Mesendoderm (in vitro differentiated cells): Measurements from ENCODE around the gene FAM151B.

ENCODE experiments used
- DNase-seq: peaks from one replicate; pipeline ENCODE4 v3.0.0; 2013
- H2AK5ac ChIP-seq: 2 replicates; pipeline ENCODE4 v1.6.1; 2013; ENCODE audit warnings: low read length, inconsistent platforms
- H2BK120ac ChIP-seq: 2 replicates; pipeline ENCODE4 v1.6.1; 2013; ENCODE audit warnings: low read depth, mild to moderate bottlenecking, low read length, moderate library complexity, mixed read lengths
- H2BK15ac ChIP-seq: replicated peaks from 2 replicates; pipeline ENCODE4 v1.6.1; 2013; ENCODE audit warnings: low read depth, mild to moderate bottlenecking, moderate library complexity
- H2BK5ac ChIP-seq: 2 replicates; pipeline ENCODE4 v1.6.1; 2013; ENCODE audit warnings: low read length, inconsistent platforms
- H3K18ac ChIP-seq: 2 replicates; pipeline ENCODE4 v1.6.1; 2013; ENCODE audit warnings: mild to moderate bottlenecking, low read length, mixed read lengths
- H3K23ac ChIP-seq: one replicate; pipeline ENCODE4 v1.6.1; 2013; ENCODE audit warnings: low read length
- H3K27ac ChIP-seq: 2 replicates; pipeline ENCODE4 v1.5.1; 2013; ENCODE audit warnings: low read depth, mild to moderate bottlenecking, inconsistent platforms, low read length, moderate library complexity
- H3K27me3 ChIP-seq: 2 replicates; pipeline ENCODE4 v1.6.1; 2013; ENCODE audit warnings: low read length, control low read depth, mild to moderate bottlenecking, inconsistent platforms; ENCODE audit not compliant: insufficient read depth, poor library complexity
- H3K36me3 ChIP-seq: 2 replicates; pipeline ENCODE4 v1.6.1; 2013; ENCODE audit warnings: low read length, inconsistent platforms; ENCODE audit not compliant: control insufficient read depth, insufficient read depth
- H3K4ac ChIP-seq: one replicate; pipeline ENCODE4 v1.6.1; 2013; ENCODE audit warnings: low read depth, mild to moderate bottlenecking, low read length, moderate library complexity
- H3K4me1 ChIP-seq: 2 replicates; pipeline ENCODE4 v1.6.1; 2013; ENCODE audit warnings: low read depth, low read length, inconsistent platforms; ENCODE audit not compliant: control insufficient read depth
- H3K4me2 ChIP-seq: 2 replicates; pipeline ENCODE4 v1.6.1; 2013; ENCODE audit warnings: low read length
- H3K4me3 ChIP-seq: 2 replicates; pipeline ENCODE4 v1.5.1; 2013; ENCODE audit warnings: mild to moderate bottlenecking, low read length
- H3K56ac ChIP-seq: one replicate; pipeline ENCODE4 v1.6.1; 2013; ENCODE audit warnings: low read length
- H3K79me1 ChIP-seq: 2 replicates; pipeline ENCODE4 v1.6.1; 2013; ENCODE audit warnings: low read length, inconsistent platforms
- H3K79me2 ChIP-seq: 2 replicates; pipeline ENCODE4 v1.6.1; 2013; ENCODE audit warnings: mild to moderate bottlenecking, low read length; ENCODE audit not compliant: control insufficient read depth, insufficient read depth
- H3K9ac ChIP-seq: 2 replicates; pipeline ENCODE4 v1.6.1; 2013; ENCODE audit warnings: low read length, inconsistent platforms
- H4K5ac ChIP-seq: one replicate; pipeline ENCODE4 v1.6.1; 2013; ENCODE audit warnings: low read length
- H4K8ac ChIP-seq: one replicate; pipeline ENCODE4 v1.6.1; 2013; ENCODE audit warnings: low read depth, mild to moderate bottlenecking, control low read depth, low read length, moderate library complexity
- WGBS: extraction: QIAGEN DNeasy Blood & Tissue Kit; methylation state at CpG from one replicate; pipeline ENCODE4 v1.1.7; 2013; ENCODE audit warnings: low lambda C conversion rate, missing lambda C conversion rate; ENCODE audit not compliant: insufficient coverage; ENCODE audit errors: extremely low coverage; 5-methylcytosine and 5-hydroxymethylcytosine counted together

Gene FAM151B

DNA sequence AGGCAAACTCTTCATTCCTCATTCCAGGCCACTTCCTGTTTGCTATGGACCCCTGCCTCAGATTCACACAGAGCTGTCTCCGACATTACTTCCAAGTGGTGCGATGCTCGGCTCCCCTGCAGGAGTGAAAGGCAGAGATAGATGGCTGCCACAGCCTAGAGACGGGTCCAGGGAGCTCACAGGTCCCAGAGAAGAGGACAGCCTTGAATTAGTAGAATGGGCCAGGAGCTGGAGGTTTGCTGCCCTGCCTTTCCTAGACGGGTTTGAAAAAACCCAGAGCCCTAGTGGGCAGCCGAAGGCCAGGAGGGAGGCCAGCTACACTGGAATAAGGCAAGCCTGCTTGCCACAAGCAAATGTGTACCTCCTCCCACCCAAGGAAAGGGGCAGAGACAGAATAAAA lies 80.4 kb downstream of the FAM151B start:
- H3K36me3 ChIP-seq, result no peaks in the 10 kb centered on the region
- H3K18ac ChIP-seq, result no peak overlapping the region
- no peaks in the 10 kb centered on the region for H3K79me2 ChIP-seq
- H2BK15ac ChIP-seq, result no peak overlapping the region
- no peak overlapping the region for H3K27ac ChIP-seq
- no peak overlapping the region for H2AK5ac ChIP-seq
- no peak overlapping the region for H3K4me3 ChIP-seq
- no peaks in the 10 kb centered on the region for H3K4me1 ChIP-seq
- H3K9ac ChIP-seq, result no peak overlapping the region
- no peak overlapping the region for H4K5ac ChIP-seq
- H3K4me2 ChIP-seq, result no peak overlapping the region
- no peak overlapping the region for H3K4ac ChIP-seq
- H3K27me3 ChIP-seq, result peaks cover 19% of the 10 kb centered on the region
- DNase-seq, result no peak
- H3K79me1 ChIP-seq, result no peaks in the 10 kb centered on the region
- H2BK5ac ChIP-seq, result no peak overlapping the region
- H4K8ac ChIP-seq, result no peak overlapping the region
- H2BK120ac ChIP-seq, result no peak overlapping the region
- no peak overlapping the region for H3K23ac ChIP-seq
- no CpG with 5 or more reads among the region's 6 CpGs for WGBS
- no peak overlapping the region for H3K56ac ChIP-seq

- Histone ChIP-seq H3K4me2 (peak overlapping the region; percentile 64), H3K4ac (no peak overlapping the region), H4K8ac (no peak overlapping the region), H3K36me3 (no peaks in the 10 kb centered on the region), H3K23ac (no peak overlapping the region), H2AK5ac (no peak overlapping the region), H3K18ac (no peak overlapping the region), H4K5ac (no peak overlapping the region), H3K27ac (no peak overlapping the region), H3K9ac (peak overlapping the region; percentile 51), H3K27me3 (peaks cover 19% of the 10 kb centered on the region), H2BK5ac (no peak overlapping the region), H3K4me3 (no peak overlapping the region), H2BK120ac (no peak overlapping the region), H3K4me1 (no peaks in the 10 kb centered on the region), H3K56ac (peak overlapping the region; percentile 75), H3K79me2 (no peaks in the 10 kb centered on the region), H2BK15ac (no peak overlapping the region), H3K79me1 (no peaks in the 10 kb centered on the region)
- WGBS, result no CpG with 5 or more reads among the region's 89 CpGs
- DNase-seq, result peak; percentile 22
These were observed 81.4 kb downstream of the FAM151B start for GRCh38 chr5:80569086-80569960.

- H3K27ac ChIP-seq, result no peak within 1 kb of the TSS
- H3K18ac ChIP-seq, result no peak within 1 kb of the TSS
- H3K4me2 ChIP-seq, result peak within 1 kb of the TSS; percentile 64
- H3K9ac ChIP-seq, result peak within 1 kb of the TSS; percentile 51
- H3K56ac ChIP-seq, result peak within 1 kb of the TSS; percentile 75
- H3K4ac ChIP-seq, result no peak within 1 kb of the TSS
- H2BK15ac ChIP-seq, result no peak within 1 kb of the TSS
- H3K36me3 ChIP-seq, result no peaks in the 10 kb centered on the region
- no peak within 1 kb of the TSS for H4K8ac ChIP-seq
- no peak within 1 kb of the TSS for H3K4me3 ChIP-seq
- no peak within 1 kb of the TSS for H2BK120ac ChIP-seq
- H2AK5ac ChIP-seq, result no peak within 1 kb of the TSS
- H2BK5ac ChIP-seq, result no peak within 1 kb of the TSS
- H3K79me1 ChIP-seq, result no peaks in the 10 kb centered on the region
- H3K4me1 ChIP-seq, result no peaks in the 10 kb centered on the region
- no peak within 1 kb of the TSS for H4K5ac ChIP-seq
- no peaks in the 10 kb centered on the region for H3K79me2 ChIP-seq
- peak; percentile 76 for DNase-seq
- WGBS, result no CpG with 5 or more reads among the region's 73 CpGs
- peaks cover 19% of the 10 kb centered on the region for H3K27me3 ChIP-seq
- no peak within 1 kb of the TSS for H3K23ac ChIP-seq
These were observed 82.3 kb downstream of the FAM151B start, which contains the start of gene ANKRD34B for GRCh38 chr5:80569961-80570786. Gene ANKRD34B, minus strand, starts transcription at chr5:80570280. Its CDS starts 10,261 bp downstream, at chr5:80560019.

GRCh38 chr5:80573062-80573461 lies 85.2 kb downstream of the FAM151B start:
- no CpG with 5 or more reads among the region's 3 CpGs for WGBS
- no peaks in the 10 kb centered on the region for H3K4me1 ChIP-seq
- H2AK5ac ChIP-seq, result no peak overlapping the region
- H2BK5ac ChIP-seq, result no peak overlapping the region
- no peak overlapping the region for H3K9ac ChIP-seq
- no peak overlapping the region for H3K23ac ChIP-seq
- H3K56ac ChIP-seq, result no peak overlapping the region
- H3K79me1 ChIP-seq, result no peaks in the 10 kb centered on the region
- peaks cover 15% of the 10 kb centered on the region for H3K27me3 ChIP-seq
- H4K5ac ChIP-seq, result no peak overlapping the region
- H3K4me2 ChIP-seq, result no peak overlapping the region
- H3K79me2 ChIP-seq, result no peaks in the 10 kb centered on the region
- H2BK120ac ChIP-seq, result no peak overlapping the region
- no peak overlapping the region for H4K8ac ChIP-seq
- no peaks in the 10 kb centered on the region for H3K36me3 ChIP-seq
- H3K18ac ChIP-seq, result no peak overlapping the region
- H3K27ac ChIP-seq, result no peak overlapping the region
- H3K4ac ChIP-seq, result no peak overlapping the region
- H2BK15ac ChIP-seq, result no peak overlapping the region
- no peak for DNase-seq
- H3K4me3 ChIP-seq, result no peak overlapping the region

DNA sequence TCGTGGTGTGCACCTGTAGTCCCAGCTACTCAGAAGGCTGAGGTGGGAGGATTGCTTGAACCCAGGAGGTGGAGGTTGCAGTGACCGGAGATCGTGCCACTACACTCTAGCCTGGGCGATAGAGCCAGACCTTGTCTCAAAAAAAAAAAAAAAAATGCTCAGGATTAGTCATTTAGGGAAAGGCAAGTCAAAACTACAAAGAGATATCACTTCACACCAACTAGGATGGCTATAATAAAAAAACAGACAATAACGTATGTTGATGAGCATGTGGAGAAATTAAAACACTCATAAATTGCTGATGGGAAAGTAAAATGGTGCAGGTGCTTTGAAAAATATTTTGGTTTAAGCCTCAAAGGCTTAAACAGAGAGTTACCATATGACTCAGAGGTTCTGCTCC lies 88.5 kb downstream of the FAM151B start:
- no peak overlapping the region for H3K27ac ChIP-seq
- no peaks in the 10 kb centered on the region for H3K36me3 ChIP-seq
- no peak overlapping the region for H2AK5ac ChIP-seq
- H3K9ac ChIP-seq, result no peak overlapping the region
- no peak overlapping the region for H2BK120ac ChIP-seq
- H3K79me2 ChIP-seq, result no peaks in the 10 kb centered on the region
- H3K18ac ChIP-seq, result no peak overlapping the region
- DNase-seq, result no peak
- no peak overlapping the region for H2BK5ac ChIP-seq
- no peaks in the 10 kb centered on the region for H3K27me3 ChIP-seq
- H3K56ac ChIP-seq, result no peak overlapping the region
- H3K79me1 ChIP-seq, result no peaks in the 10 kb centered on the region
- no CpG with 5 or more reads among the region's 5 CpGs for WGBS
- no peak overlapping the region for H3K23ac ChIP-seq
- no peak overlapping the region for H2BK15ac ChIP-seq
- no peak overlapping the region for H3K4ac ChIP-seq
- H3K4me1 ChIP-seq, result no peaks in the 10 kb centered on the region
- H4K8ac ChIP-seq, result no peak overlapping the region
- H4K5ac ChIP-seq, result no peak overlapping the region
- no peak overlapping the region for H3K4me2 ChIP-seq
- H3K4me3 ChIP-seq, result no peak overlapping the region
